RPMI7951 (cell line): ENCODE data around the gene BTN2A1. TPM values are rescaled to one million over a fixed set of nuclear protein-coding genes. Genes with fewer than 3 reads are reported as not detected.

Experiments
- DNase-seq: peaks from one replicate; pipeline ENCODE4 v3.0.0-alpha.2; 2012; ENCODE audit warnings: low read depth
- total RNA-seq: library from RNA; depleted of rRNA; stranded (reverse); fragments of >200 nt; shearing (Covaris generic); gene quantifications from 2 replicates; pipeline ENCODE4 v1.2.3, GENCODE V29; 2014; rRNA removed

BTN2A1 gene
- total RNA-seq, 1 experiment from 2014 or later, result 15.0 TPM

- DNase-seq, result peak; percentile 57
Measured at GRCh38 chr6:26493258-26493657, 35.5 kb downstream of the BTN2A1 start.

- no peak for DNase-seq
Measured at GRCh38 chr6:26494117-26494516, 36.4 kb downstream of the BTN2A1 start.

- DNase-seq, result no peak
Measured at GRCh38 chr6:26495281-26495680, 37.5 kb downstream of the BTN2A1 start.

- DNase-seq, result no peak
Measured at GRCh38 chr6:26497610-26498009, 39.9 kb downstream of the BTN2A1 start.

- no peak for DNase-seq
Measured at GRCh38 chr6:26500102-26500501, 42.3 kb downstream of the BTN2A1 start, which contains the start of gene BTN1A1. BTN1A1 (plus strand) TSS chr6:26500303; CDS start chr6:26501287, 984 bp downstream.

GRCh38 chr6:26501482-26501986 is 43.8 kb downstream of the BTN2A1 start:
- DNase-seq, result peak; percentile 29

- DNase-seq, result no peak
Measured at GRCh38 chr6:26502165-26502564, 44.4 kb downstream of the BTN2A1 start.

- DNase-seq, result no peak
Measured at GRCh38 chr6:26502626-26503025, 44.9 kb downstream of the BTN2A1 start.

GRCh38 chr6:26507658-26508057 is 49.9 kb downstream of the BTN2A1 start:
- no peak for DNase-seq

- DNase-seq, result peak; percentile 22
Measured at GRCh38 chr6:26511033-26511432, 53.3 kb downstream of the BTN2A1 start.

- no peak for DNase-seq
Measured at GRCh38 chr6:26514984-26515383, 57.2 kb downstream of the BTN2A1 start.

GRCh38 chr6:26516481-26517427 is 59.0 kb downstream of the BTN2A1 start:
- no peak for DNase-seq

Other genes starting within 250 kb of the BTN2A1 start
- gene BTN3A2, start 92.8 kb upstream of the BTN2A1 start, total RNA-seq, result 4.8 and 6.5 TPM in 2 replicates
- gene BTN2A2, start 74.8 kb upstream of the BTN2A1 start, total RNA-seq, result 10.6 and 13.5 TPM in 2 replicates
- gene BTN3A1, start 55.7 kb upstream of the BTN2A1 start, total RNA-seq, result 18.9 and 22.3 TPM in 2 replicates
- gene BTN3A3, start 17.5 kb upstream of the BTN2A1 start, total RNA-seq, result 13.3 and 21.7 TPM in 2 replicates
- gene BTN1A1, start 42.3 kb downstream of the BTN2A1 start, total RNA-seq, result not detected in 2 replicates
- 130 and 164 TPM in 2 replicates for gene HMGN4, start 80.4 kb downstream of the BTN2A1 start, total RNA-seq
- 16.2 and 20.6 TPM in 2 replicates for gene ABT1, start 139.0 kb downstream of the BTN2A1 start, total RNA-seq
- 17.9 and 21.4 TPM in 2 replicates for gene ZNF322, start 201.8 kb downstream of the BTN2A1 start, total RNA-seq